Fibroblast of the aortic adventitia (primary cell): ENCODE measurements around the gene PRB2. TPM values are rescaled to one million over a fixed set of nuclear protein-coding genes. Genes with fewer than 3 reads are reported as not detected.
"Not testable (repeated sequence)": the region's sequence is repeated elsewhere in the genome, so short reads cannot be mapped to it uniquely, and the experiment has no call there.

Experiments used
- DNase-seq: peaks from one replicate; pipeline ENCODE4 v3.0.0-alpha.2; 2010; ENCODE audit warnings: low read depth
- H3K4me3 ChIP-seq: 2 replicates; pipeline ENCODE4 v1.5.1; 2011; ENCODE audit warnings: low read depth, mild to moderate bottlenecking, control low read depth, low read length, moderate library complexity
- CTCF ChIP-seq: IDR thresholded peaks from 2 replicates; pipeline ENCODE4 v1.5.1; 2011; ENCODE audit warnings: mild to moderate bottlenecking, low read length, control low read depth, inconsistent platforms; ENCODE audit not compliant: insufficient read depth
- total RNA-seq: library from RNA; depleted of rRNA; stranded (reverse); fragments of >200 nt; gene quantifications from 2 replicates; pipeline ENCODE4 v1.2.3, GENCODE V29; 2012; ENCODE audit warnings: low replicate concordance

PRB2 gene
- total RNA-seq, 1 donor = not detected

- no peak for TF ChIP-seq CTCF
- DNase-seq = no peak
- no peak overlapping the region for H3K4me3 ChIP-seq
These were observed 2.0 kb upstream of the PRB2 start for GRCh38 chr12:11397366-11397765.

GRCh38 chr12:11391456-11391855 is 3.9 kb downstream of the PRB2 start:
- not testable (repeated sequence) for DNase-seq

GRCh38 chr12:11377420-11377819 is 17.9 kb downstream of the PRB2 start:
- not testable (repeated sequence) for H3K4me3 ChIP-seq, DNase-seq

More at GRCh38 chr12:11391456-11391855, 3.9 kb downstream of the PRB2 start:
- H3K4me3 ChIP-seq = not testable (repeated sequence)

- TF ChIP-seq CTCF = no peak
- H3K4me3 ChIP-seq = no peak overlapping the region
- DNase-seq = no peak
These were observed 34.2 kb downstream of the PRB2 start for GRCh38 chr12:11361151-11361550.

- not testable (repeated sequence) for H3K4me3 ChIP-seq, DNase-seq
These were observed 35.0 kb downstream of the PRB2 start for GRCh38 chr12:11360205-11360883.

GRCh38 chr12:11351736-11352135 is 43.6 kb downstream of the PRB2 start:
- DNase-seq = not testable (repeated sequence)

GRCh38 chr12:11348439-11348838 is 46.9 kb downstream of the PRB2 start:
- H3K4me3 ChIP-seq = no peak overlapping the region
- no peak for TF ChIP-seq CTCF
- no peak for DNase-seq

More at GRCh38 chr12:11351736-11352135, 43.6 kb downstream of the PRB2 start:
- H3K4me3 ChIP-seq = not testable (repeated sequence)

GRCh38 chr12:11347810-11348209 is 47.6 kb downstream of the PRB2 start:
- DNase-seq = no peak
- H3K4me3 ChIP-seq = no peak overlapping the region
- TF ChIP-seq CTCF = peak; percentile 5

GRCh38 chr12:11344500-11344899 is 50.9 kb downstream of the PRB2 start:
- TF ChIP-seq CTCF = no peak
- no peak for DNase-seq
- H3K4me3 ChIP-seq = no peak overlapping the region
